ENCODE results near the gene TSHZ1.

DNA sequence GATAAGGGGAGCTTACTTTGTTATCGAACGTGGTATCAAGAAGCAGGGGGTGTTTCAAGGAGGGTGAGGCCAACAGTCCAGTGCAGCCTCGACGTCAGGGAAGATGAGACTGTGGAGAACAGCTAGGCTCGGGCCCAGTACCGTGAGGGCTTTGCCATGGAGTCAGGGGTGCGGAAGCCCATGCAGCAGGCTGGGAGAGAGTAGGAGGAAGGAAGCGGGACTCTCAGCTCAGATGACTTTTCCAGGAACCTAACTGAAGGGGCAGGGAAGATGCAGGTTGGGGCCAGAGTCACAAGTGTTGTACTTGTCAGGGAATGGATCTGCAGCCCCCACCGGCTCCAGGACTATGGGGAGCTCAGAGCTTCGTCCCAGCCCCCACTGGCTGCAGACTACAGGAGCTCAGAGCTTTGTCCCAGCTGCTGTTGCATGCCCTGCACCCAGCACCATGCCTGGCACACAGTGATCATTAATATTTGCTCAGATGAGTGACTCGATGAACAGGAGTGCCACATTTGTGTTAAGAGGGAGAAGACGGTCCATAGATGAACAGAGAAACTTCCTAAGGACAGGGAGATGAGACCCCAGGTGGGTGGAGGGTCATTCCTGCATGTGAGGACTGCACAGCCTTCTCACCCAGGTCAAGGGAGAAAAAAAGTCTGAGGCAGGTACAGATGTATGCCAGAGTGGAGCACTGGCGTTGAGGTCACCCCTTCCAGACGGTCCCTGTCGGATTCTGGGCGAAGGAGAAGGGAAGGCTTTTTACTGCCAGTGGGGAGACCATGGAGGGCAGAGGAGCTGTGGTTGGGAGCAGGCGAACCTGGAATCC, 38.1 kb upstream of the TSHZ1 start:
- no peak for TF ChIP-seq POLR2A (IDR thresholded peaks at IDR 0.05; ENCODE audit: low read depth)
- no peak for TF ChIP-seq EP300 (IDR thresholded peaks at IDR 0.05)
- TF ChIP-seq, protein P1, sequence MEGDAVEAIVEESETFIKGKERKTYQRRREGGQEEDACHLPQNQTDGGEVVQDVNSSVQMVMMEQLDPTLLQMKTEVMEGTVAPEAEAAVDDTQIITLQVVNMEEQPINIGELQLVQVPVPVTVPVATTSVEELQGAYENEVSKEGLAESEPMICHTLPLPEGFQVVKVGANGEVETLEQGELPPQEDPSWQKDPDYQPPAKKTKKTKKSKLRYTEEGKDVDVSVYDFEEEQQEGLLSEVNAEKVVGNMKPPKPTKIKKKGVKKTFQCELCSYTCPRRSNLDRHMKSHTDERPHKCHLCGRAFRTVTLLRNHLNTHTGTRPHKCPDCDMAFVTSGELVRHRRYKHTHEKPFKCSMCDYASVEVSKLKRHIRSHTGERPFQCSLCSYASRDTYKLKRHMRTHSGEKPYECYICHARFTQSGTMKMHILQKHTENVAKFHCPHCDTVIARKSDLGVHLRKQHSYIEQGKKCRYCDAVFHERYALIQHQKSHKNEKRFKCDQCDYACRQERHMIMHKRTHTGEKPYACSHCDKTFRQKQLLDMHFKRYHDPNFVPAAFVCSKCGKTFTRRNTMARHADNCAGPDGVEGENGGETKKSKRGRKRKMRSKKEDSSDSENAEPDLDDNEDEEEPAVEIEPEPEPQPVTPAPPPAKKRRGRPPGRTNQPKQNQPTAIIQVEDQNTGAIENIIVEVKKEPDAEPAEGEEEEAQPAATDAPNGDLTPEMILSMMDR (IDR thresholded peaks at IDR 0.05), result no peak
